ENCODE measurements around the gene TNPO2.
"Not testable (repeated sequence)": the region's sequence is repeated elsewhere in the genome, so short reads cannot be mapped to it uniquely, and the experiment has no call there.

The TNPO2 gene

GRCh38 chr19:12736995-12737834 lies 13.5 kb upstream of the TNPO2 start, which contains the start of gene GET3:
Gene GET3 (plus strand): TSS chr19:12737497. CDS start chr19:12737506, 9 bp downstream.
- DNase-seq (ENCODE audit: low spot score) = peak; percentile 100

GRCh38 chr19:12733369-12734214 lies 9.9 kb upstream of the TNPO2 start:
- DNase-seq (ENCODE audit: low spot score) = peak; percentile 46

DNA sequence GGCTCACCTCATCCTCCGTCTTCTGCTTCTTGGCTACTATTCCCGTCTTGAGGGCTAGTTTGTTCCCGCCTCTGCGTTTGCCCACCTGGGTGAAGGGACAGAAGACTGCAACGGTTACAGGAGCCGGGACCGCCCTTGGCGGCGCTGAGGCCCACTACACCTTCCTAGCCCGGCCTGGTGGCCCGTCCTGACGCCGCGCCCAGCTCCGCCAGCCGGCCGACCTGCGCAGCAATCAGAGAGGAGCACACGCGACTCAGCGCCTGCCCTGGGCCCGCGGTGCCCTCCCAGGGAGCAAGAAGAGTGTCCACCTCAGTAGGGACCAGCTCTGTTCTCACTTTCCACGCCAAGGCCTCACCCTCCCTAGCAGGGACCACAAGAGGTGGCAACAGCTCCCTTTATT lies 7.6 kb upstream of the TNPO2 start:
- no peak for DNase-seq (ENCODE audit: low spot score)

- no peak for DNase-seq (ENCODE audit: low spot score)
Measured at GRCh38 chr19:12730064-12730463, 6.3 kb upstream of the TNPO2 start.

GRCh38 chr19:12727745-12728433 lies 4.2 kb upstream of the TNPO2 start:
- DNase-seq (ENCODE audit: low spot score) = peak; percentile 58

DNA sequence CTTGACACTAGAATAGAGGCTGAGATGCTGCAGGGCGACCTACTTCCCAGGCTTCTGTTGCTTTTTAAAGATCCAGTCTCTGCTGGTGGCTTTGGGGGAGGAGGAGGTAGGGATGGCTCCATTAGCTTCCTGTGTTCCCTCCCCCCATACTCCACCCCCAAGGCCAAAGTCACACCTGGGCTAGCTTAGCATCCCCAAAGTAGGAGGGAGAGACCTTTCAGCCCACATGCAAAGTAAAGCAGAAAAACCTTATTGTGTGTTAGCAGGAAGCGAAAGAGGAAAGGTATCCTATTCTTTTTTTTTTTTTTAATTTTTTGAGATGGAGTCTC lies 3.2 kb upstream of the TNPO2 start:
- no peak for DNase-seq (ENCODE audit: low spot score)

GRCh38 chr19:12725612-12726011 lies 1.9 kb upstream of the TNPO2 start:
- DNase-seq (ENCODE audit: low spot score) = not testable (repeated sequence)

GRCh38 chr19:12723381-12723640 lies 421 bp downstream of the TNPO2 start:
- no peak for DNase-seq (ENCODE audit: low spot score)

GRCh38 chr19:12722566-12723380 lies 959 bp downstream of the TNPO2 start:
- peak; percentile 98 for DNase-seq (ENCODE audit: low spot score)

DNA sequence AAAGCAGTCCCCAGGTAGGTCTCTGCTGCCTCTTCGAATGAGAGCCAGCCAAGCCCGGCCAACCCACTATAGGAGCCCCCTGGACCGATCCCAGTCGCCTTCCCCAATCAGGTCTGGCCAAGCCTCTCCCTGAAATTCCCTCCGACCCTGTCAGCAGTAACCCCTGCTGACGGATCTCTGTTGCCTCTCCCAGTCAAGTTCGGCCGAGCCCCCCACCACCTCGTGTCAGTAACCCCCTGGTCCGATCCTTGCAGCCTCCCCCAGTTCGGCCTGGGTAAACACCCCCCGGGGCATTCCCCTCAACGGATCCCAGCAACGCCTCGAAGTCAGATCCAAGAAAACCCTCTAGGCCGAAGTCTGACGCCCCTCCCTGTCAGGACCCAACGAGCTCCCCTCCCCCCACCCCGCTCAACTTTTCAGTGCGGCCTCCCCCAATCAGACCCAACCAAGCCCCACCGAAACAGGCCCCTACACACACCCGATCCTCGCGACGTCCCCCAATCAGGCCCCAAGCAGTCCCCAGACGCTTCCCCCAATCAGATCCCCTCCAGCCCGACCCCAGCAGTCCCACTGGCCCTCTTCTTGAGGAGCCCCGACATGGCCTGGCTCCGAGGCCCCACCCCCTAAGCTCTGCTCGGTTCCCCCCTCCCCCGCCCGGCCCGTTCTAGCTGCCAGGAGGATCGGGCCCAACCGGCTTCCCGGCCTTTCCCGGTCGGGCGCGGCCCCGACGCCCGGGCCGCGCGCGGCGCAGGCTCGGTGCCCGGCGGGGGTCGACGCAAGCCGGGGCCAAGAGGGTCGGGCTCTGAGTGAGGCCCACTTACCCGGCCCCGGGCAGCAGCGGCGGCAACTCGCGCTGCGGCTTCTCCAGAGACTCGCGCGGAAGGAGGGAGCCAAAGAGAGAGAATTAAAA lies 1.8 kb downstream of the TNPO2 start:
- DNase-seq (ENCODE audit: low spot score) = peak; percentile 61

- DNase-seq (ENCODE audit: low spot score) = peak; percentile 7
Measured at GRCh38 chr19:12720851-12721655, 2.7 kb downstream of the TNPO2 start.

- DNase-seq (ENCODE audit: low spot score) = no peak
Measured at GRCh38 chr19:12720296-12720695, 3.4 kb downstream of the TNPO2 start.

DNA sequence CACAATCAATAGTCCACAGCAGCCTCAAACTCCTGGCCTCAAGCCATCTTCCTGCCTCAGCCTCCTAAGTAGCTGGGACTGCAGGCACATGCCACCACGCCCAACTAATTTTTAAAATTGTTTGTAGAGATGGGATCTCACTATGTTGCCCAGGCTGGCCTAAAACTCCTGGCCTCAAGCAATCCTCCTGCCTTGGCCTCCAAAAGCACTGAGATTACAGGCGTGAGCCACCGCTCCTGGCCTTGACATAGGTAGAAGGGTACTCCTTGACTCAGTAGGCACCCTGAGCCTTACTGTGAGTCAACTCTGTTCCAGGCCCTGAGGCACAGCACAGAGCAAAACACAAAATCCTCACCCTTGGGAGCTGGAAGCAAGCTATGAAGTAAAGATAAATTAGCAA lies 7.8 kb downstream of the TNPO2 start:
- DNase-seq (ENCODE audit: low spot score) = no peak

- no peak for DNase-seq (ENCODE audit: low spot score)
Measured at GRCh38 chr19:12715102-12715501, 8.6 kb downstream of the TNPO2 start.

- DNase-seq (ENCODE audit: low spot score) = not testable (repeated sequence)
Measured at GRCh38 chr19:12713304-12713703, 10.4 kb downstream of the TNPO2 start.

DNA sequence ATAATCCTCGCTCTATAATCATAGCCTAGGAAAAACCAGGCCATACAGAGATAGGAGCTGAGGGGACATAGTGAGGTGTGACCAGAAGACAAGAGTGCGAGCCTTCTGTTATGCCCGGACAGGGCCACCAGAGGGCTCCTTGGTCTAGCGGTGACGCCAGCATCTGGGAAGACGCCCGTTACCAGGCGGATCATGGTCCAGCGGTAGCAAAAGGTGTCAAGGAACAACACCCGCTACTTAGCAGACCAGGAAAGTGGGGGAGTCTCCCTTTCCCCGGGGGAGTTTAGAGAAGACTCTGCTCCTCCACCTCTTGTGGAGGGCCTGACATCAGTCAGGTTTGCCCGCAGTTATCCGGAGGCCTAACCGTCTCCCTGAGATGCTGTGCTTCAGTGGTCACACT lies 11.7 kb downstream of the TNPO2 start:
- DNase-seq (ENCODE audit: low spot score) = not testable (repeated sequence)

GRCh38 chr19:12711187-12711586 lies 12.5 kb downstream of the TNPO2 start:
- no peak for DNase-seq (ENCODE audit: low spot score)

DNA sequence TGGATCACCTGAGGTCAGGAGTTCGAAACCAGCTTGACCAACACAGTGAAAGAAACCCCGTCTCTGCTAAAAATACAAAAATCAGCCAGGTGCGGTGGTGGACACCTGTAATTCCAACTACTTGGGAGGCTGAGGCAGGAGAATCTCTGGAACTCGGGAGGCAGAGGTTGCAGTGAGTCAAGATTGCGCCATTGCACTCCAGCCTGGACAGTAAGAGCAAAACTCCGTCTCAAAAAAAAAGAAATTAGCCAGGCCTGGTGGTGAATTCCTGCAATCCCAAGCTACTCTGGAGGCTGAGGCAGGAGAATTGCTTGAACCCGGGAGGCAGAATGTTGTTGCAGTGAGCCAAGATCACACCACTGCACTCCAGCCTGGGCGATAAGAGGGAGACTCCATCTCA lies 15.1 kb downstream of the TNPO2 start:
- no peak for DNase-seq (ENCODE audit: low spot score)

- DNase-seq (ENCODE audit: low spot score) = no peak
Measured at GRCh38 chr19:12706332-12706718, 17.4 kb downstream of the TNPO2 start.

Data from kidney tubule cell (primary cell).